Panc1 (cell line): ENCODE results near the gene CNTN5. TPM values are rescaled to one million over a fixed set of nuclear protein-coding genes. Genes with fewer than 3 reads are reported as not detected.

Source experiments
- ATAC-seq: fragments of 200-7000 bp; cut with Tn5 transposase; 2 replicates; pipeline ENCODE4 v1.9.1; 2020; ENCODE audit warnings: mild to moderate bottlenecking, moderate library complexity
- BruUV-seq: library from RNA; stranded (reverse); fragments of 400-500 nt; replicated peaks from 2 replicates; lab custom pipeline; 2021; lab: Mats Ljungman, UMichigan
- CTCF ChIA-PET: fragments of 300-600 bp; sonication (Branson Sonifier 250); formaldehyde crosslinking; loops from one replicate; lab custom pipeline; 2022; ENCODE audit warnings: antibody characterized with exemption; lab: Charles Lee
- POLR2A ChIA-PET: fragments of 300-600 bp; sonication (Branson Sonifier 250); formaldehyde crosslinking; loops from one replicate; lab custom pipeline; 2022; ENCODE audit warnings: antibody characterized with exemption; lab: Charles Lee
- DNase-seq: peaks from one replicate; pipeline ENCODE4 v3.0.0-alpha.2; 2010; ENCODE audit warnings: low read depth, low spot score
- H3K27ac ChIP-seq: 2 replicates; pipeline ENCODE4 v1.5.1; 2011; ENCODE audit warnings: mild to moderate bottlenecking, low read length, inconsistent platforms
- H3K27me3 ChIP-seq: fragments of 200-500 bp; sonication (Bioruptor generic); 2 replicates; pipeline ENCODE4 v1.6.0; 2014; ENCODE audit warnings: low read length, inconsistent platforms; ENCODE audit not compliant: control insufficient read depth, insufficient read depth
- H3K36me3 ChIP-seq: fragments of 200-500 bp; sonication (Bioruptor generic); 2 replicates; pipeline ENCODE4 v1.5.1; 2014; ENCODE audit warnings: inconsistent platforms, mild to moderate bottlenecking, low read length, moderate library complexity; ENCODE audit not compliant: control insufficient read depth, insufficient read depth
- H3K4me1 ChIP-seq: 2 replicates; pipeline ENCODE4 v1.5.1; 2011; ENCODE audit warnings: inconsistent platforms, mild to moderate bottlenecking, low read length, moderate library complexity; ENCODE audit not compliant: control insufficient read depth, insufficient read depth
- H3K4me3 ChIP-seq, 2 experiments: 2 replicates each; pipeline ENCODE4 v1.5.1; 2011 to 2012; ENCODE audit warnings: low read depth in 2 of 2, low read length in 2 of 2, mild to moderate bottlenecking in 2 of 2, inconsistent platforms in 1 of 2, moderate library complexity in 1 of 2
- H3K9me3 ChIP-seq: fragments of 200-500 bp; sonication (Bioruptor generic); 2 replicates; pipeline ENCODE4 v1.5.1; 2014; ENCODE audit warnings: low read depth, mild to moderate bottlenecking, inconsistent platforms, low read length, moderate library complexity; ENCODE audit not compliant: control insufficient read depth, insufficient read depth
- POLR2AphosphoS5 ChIP-seq: IDR thresholded peaks from 2 replicates; pipeline ENCODE4 v1.6.1; 2012; ENCODE audit warnings: mild to moderate bottlenecking, low read depth, low read length, moderate library complexity
- SIN3A ChIP-seq: IDR thresholded peaks from 2 replicates; pipeline ENCODE4 v1.6.1; 2012; ENCODE audit warnings: low read depth, mild to moderate bottlenecking, low read length, moderate library complexity, borderline replicate concordance; ENCODE audit not compliant: insufficient read depth
- TCF7L2 ChIP-seq: IDR thresholded peaks from 2 replicates; pipeline ENCODE4 v1.6.1; 2011; ENCODE audit warnings: mild to moderate bottlenecking, low read depth, low read length, inconsistent platforms
- in situ Hi-C: cut with HindIII; loops from 2 replicates; pipeline ENCODE4 v1.10.0; 2016; ENCODE audit warnings: low sequenced_read_pairs, low pct_unique_long_range_greater_than_20kb
- intact Hi-C: fragments of 100-400 bp; cut with micrococcal nuclease; formaldehyde crosslinking; loops from one replicate; pipeline ENCODE4 v1.10.0; 2022; ENCODE audit not compliant: unreplicated experiment
- total RNA-seq: library from RNA; stranded (reverse); gene quantifications from one replicate; pipeline ENCODE4 v1.2.1, GENCODE V29; 2021; ENCODE audit not compliant: unreplicated experiment
- TF ChIP-seq, protein P1 (sequence below): fragments of 450-650 bp; IDR thresholded peaks from 2 replicates; pipeline ENCODE4 v1.5.1; 2017; ENCODE audit warnings: mild to moderate bottlenecking
- TF ChIP-seq, protein P2 (sequence below), 2 experiments: IDR thresholded peaks; 2 replicates each; pipeline ENCODE4 v1.6.1; 2011 to 2012; ENCODE audit warnings: low read depth in 2 of 2, control low read depth in 1 of 2, low read length in 1 of 2, mild to moderate bottlenecking in 1 of 2, moderate library complexity in 1 of 2; ENCODE audit not compliant: insufficient read depth in 1 of 2

Gene CNTN5
- total RNA-seq, 1 experiment from 2014 or later, result not detected

DNA sequence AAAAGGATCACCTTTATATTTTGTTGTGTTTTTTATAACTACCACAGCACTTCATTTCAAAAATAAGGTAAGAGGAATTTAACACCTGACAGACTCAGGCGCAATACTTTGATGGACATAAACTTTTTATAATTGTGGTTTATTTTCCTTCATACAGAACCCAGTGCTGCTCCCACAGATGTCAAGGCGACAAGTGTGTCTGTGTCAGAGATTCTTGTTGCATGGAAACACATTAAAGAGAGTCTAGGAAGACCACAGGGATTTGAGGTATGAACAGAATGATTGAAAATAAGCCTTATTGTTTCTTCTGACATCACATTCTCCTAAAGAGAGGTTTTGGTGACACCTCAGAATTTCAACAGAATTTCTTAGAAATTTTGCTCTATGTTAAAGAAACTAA, 1287.5 kb downstream of the CNTN5 start:
- H3K27ac ChIP-seq, result no peak overlapping the region
- no peak overlapping the region for H3K4me3 ChIP-seq
- no peaks in the 10 kb centered on the region for H3K4me1 ChIP-seq
- in situ Hi-C loops, result no loop called here
- no peaks in the 10 kb centered on the region for H3K36me3 ChIP-seq
- ChIA-PET CTCF (no interaction called here), POLR2A (interaction anchor here (0.6 kb wide), 1 partner anchor 205 kb away, joined by 12 read pairs; no protein-coding TSS in a partner anchor)
- DNase-seq (no peak), ATAC-seq (no peak)
- intact Hi-C loops, result no loop called here
- H3K27me3 ChIP-seq, result no peaks in the 10 kb centered on the region
- no TSS peak for BruUV-seq
- no peak for TF ChIP-seq SIN3A
- no peak for TF ChIP-seq TCF7L2
- TF ChIP-seq POLR2AphosphoS5, result no peak
- TF ChIP-seq, protein P1, sequence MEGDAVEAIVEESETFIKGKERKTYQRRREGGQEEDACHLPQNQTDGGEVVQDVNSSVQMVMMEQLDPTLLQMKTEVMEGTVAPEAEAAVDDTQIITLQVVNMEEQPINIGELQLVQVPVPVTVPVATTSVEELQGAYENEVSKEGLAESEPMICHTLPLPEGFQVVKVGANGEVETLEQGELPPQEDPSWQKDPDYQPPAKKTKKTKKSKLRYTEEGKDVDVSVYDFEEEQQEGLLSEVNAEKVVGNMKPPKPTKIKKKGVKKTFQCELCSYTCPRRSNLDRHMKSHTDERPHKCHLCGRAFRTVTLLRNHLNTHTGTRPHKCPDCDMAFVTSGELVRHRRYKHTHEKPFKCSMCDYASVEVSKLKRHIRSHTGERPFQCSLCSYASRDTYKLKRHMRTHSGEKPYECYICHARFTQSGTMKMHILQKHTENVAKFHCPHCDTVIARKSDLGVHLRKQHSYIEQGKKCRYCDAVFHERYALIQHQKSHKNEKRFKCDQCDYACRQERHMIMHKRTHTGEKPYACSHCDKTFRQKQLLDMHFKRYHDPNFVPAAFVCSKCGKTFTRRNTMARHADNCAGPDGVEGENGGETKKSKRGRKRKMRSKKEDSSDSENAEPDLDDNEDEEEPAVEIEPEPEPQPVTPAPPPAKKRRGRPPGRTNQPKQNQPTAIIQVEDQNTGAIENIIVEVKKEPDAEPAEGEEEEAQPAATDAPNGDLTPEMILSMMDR, result no peak
- TF ChIP-seq, protein P2, sequence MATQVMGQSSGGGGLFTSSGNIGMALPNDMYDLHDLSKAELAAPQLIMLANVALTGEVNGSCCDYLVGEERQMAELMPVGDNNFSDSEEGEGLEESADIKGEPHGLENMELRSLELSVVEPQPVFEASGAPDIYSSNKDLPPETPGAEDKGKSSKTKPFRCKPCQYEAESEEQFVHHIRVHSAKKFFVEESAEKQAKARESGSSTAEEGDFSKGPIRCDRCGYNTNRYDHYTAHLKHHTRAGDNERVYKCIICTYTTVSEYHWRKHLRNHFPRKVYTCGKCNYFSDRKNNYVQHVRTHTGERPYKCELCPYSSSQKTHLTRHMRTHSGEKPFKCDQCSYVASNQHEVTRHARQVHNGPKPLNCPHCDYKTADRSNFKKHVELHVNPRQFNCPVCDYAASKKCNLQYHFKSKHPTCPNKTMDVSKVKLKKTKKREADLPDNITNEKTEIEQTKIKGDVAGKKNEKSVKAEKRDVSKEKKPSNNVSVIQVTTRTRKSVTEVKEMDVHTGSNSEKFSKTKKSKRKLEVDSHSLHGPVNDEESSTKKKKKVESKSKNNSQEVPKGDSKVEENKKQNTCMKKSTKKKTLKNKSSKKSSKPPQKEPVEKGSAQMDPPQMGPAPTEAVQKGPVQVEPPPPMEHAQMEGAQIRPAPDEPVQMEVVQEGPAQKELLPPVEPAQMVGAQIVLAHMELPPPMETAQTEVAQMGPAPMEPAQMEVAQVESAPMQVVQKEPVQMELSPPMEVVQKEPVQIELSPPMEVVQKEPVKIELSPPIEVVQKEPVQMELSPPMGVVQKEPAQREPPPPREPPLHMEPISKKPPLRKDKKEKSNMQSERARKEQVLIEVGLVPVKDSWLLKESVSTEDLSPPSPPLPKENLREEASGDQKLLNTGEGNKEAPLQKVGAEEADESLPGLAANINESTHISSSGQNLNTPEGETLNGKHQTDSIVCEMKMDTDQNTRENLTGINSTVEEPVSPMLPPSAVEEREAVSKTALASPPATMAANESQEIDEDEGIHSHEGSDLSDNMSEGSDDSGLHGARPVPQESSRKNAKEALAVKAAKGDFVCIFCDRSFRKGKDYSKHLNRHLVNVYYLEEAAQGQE (IDR thresholded peaks at IDR 0.05; ENCODE audit: insufficient read depth in 1 of 2, low read depth in 2 of 2, low read length in 1 of 2), result no peak
- 0 out of 2 replicates have a peak, but pooled peaks cover 5% of the 10 kb centered on the region for H3K9me3 ChIP-seq

DNA sequence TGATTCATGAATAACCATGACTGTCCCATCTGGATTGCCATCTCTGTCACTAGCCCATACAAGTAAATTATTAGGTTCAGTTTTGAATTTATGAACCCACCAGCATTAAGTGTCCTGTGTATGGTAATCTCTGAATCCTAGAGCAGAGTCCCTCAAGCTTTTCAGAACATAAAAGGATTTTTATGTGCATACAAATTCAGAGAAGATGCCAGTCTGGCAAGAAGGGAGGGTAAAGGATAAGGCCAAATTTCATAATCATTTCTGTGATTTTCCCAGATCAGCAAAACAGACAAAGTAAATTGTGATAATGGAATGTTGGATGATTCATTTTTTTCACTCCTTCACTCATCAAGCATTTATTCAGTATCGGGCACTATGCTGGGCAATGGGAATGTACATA, 1295.2 kb downstream of the CNTN5 start:
- intact Hi-C loops (no loop called here), in situ Hi-C loops (no loop called here)
- ATAC-seq (no peak), DNase-seq (no peak)
- ChIA-PET POLR2A (no interaction called here), CTCF (no interaction called here)
- no peaks in the 10 kb centered on the region for H3K36me3 ChIP-seq
- no peaks in the 10 kb centered on the region for H3K4me1 ChIP-seq
- BruUV-seq, result no TSS peak
- TF ChIP-seq, protein P1, result no peak
- TF ChIP-seq POLR2AphosphoS5, result no peak
- no peak for TF ChIP-seq SIN3A
- no peak overlapping the region for H3K4me3 ChIP-seq
- no peaks in the 10 kb centered on the region for H3K27me3 ChIP-seq
- no peaks in the 10 kb centered on the region for H3K9me3 ChIP-seq
- no peak overlapping the region for H3K27ac ChIP-seq
